ENCODE data around the gene DHODH. TPM values are rescaled to one million over a fixed set of nuclear protein-coding genes. Genes with fewer than 3 reads are reported as not detected.
"Not testable (repeated sequence)": the region's sequence is repeated elsewhere in the genome, so short reads cannot be mapped to it uniquely, and the experiment has no call there.

Gene DHODH
- total RNA-seq, 1 donor from 2014 or later, result 13.1 TPM

DNA sequence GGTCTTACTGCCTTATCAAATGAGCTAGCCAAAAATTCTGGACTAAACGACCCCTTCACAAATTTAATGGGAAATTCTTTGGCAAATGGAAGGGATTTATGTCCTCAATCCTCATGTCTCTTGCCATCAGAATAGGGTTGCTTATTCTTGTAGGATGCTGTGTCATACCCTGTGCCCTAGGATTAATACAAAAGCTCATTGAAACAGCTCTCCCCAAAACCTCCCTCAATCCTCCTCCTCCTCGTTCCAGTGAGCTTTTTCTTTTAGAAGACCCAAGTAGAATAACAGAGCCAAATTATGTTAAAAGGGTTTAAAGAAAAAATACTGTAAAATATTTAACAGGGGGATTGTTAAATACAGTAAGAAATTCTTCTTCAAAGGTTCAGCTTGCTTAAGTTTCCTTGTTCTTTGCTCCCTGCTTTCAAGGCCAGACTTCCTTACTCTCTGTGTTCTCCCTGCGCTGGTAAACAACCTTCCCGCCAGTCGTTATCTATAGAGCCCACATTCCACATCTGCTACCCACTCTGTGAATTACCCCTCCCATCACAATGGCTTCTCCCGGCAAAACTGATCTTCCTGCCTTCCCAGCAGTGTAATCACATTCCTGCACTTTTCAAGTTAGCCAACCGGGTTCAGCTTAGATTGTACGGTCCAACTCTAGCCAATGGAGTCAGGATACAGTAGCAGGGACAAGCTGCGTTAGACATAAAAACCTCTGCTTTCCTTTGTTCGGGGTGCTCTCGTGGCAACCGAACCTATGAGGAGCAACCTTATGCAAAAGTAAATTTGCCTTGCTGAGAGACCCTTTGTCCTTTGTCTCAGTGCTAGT is 64.2 kb downstream of the DHODH start:
- H3K27me3 Mint-ChIP-seq, result no peaks in the 10 kb centered on the region
- H3K4me3 Mint-ChIP-seq, result no peak overlapping the region
- TF ChIP-seq, protein P1, sequence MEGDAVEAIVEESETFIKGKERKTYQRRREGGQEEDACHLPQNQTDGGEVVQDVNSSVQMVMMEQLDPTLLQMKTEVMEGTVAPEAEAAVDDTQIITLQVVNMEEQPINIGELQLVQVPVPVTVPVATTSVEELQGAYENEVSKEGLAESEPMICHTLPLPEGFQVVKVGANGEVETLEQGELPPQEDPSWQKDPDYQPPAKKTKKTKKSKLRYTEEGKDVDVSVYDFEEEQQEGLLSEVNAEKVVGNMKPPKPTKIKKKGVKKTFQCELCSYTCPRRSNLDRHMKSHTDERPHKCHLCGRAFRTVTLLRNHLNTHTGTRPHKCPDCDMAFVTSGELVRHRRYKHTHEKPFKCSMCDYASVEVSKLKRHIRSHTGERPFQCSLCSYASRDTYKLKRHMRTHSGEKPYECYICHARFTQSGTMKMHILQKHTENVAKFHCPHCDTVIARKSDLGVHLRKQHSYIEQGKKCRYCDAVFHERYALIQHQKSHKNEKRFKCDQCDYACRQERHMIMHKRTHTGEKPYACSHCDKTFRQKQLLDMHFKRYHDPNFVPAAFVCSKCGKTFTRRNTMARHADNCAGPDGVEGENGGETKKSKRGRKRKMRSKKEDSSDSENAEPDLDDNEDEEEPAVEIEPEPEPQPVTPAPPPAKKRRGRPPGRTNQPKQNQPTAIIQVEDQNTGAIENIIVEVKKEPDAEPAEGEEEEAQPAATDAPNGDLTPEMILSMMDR (conservative IDR thresholded peaks at IDR 0.05), result no peak
- no peaks in the 10 kb centered on the region for H3K9me3 Mint-ChIP-seq
- peaks cover 4% of the 10 kb centered on the region for H3K4me1 Mint-ChIP-seq (ENCODE audit: unreplicated experiment)
- DNase-seq (ENCODE audit: extremely low spot score, unreplicated experiment), result no peak
- peak overlapping the region; percentile 16 for H3K27ac Mint-ChIP-seq
- H3K36me3 Mint-ChIP-seq, result no peaks in the 10 kb centered on the region

DNA sequence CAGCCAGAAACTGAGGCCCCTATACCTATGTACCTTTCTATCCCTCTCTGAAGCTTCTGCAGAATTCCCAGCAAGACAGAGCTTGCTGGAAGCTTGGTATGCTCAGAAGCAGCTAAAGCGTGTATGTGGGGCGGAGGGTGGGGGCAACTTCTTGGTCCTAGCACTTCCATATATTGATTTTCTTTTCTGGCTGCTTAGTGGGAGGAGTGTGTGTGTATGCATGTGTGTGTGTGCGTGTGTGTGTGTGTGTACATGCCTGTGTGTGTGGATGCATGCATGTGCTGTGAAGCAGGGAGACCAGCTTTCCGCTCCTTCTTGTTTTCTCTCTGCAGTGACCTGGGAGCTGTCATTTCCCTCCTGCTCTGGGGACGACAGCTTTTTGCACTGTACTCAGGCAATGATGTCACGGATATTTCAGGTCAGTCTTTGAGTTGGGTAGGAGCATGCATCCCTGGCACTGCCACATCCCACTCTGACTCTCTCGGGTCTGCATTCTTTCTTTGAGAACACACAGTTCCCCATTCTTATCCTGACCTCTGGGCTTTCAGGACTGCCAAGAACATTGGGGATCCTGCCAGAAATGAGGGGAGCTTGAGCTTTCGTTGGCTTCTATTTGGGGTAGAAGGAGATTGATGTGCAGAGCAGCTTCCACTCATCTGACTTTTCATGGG is 65.2 kb downstream of the DHODH start:
- no peak overlapping the region for H3K4me3 Mint-ChIP-seq
- TF ChIP-seq, protein P1 (conservative IDR thresholded peaks at IDR 0.05), result no peak
- peaks cover 4% of the 10 kb centered on the region for H3K4me1 Mint-ChIP-seq (ENCODE audit: unreplicated experiment)
- H3K27ac Mint-ChIP-seq, result no peak overlapping the region
- no peaks in the 10 kb centered on the region for H3K27me3 Mint-ChIP-seq
- no peaks in the 10 kb centered on the region for H3K9me3 Mint-ChIP-seq
- no peaks in the 10 kb centered on the region for H3K36me3 Mint-ChIP-seq
- DNase-seq (ENCODE audit: extremely low spot score, unreplicated experiment), result no peak

DNA sequence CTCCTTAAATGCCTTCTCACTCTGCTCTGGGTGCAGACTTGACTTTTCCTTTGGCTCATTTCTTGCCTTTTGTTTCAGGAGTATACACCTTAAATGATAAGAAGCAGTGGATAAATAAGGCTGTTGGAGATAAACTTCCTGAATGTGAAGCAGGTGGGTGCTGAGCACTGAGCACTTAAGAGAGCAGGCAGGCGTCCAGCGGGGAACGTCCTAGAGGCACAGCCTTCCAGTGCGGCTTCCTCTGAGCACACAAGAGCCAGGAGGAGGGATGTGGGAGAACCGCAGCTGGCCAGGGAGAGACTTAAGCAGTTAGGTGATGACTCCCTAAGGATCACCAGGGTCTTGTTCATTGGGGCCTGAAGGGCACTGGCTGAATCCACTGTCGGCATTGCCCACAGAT is 66.5 kb downstream of the DHODH start:
- not testable (repeated sequence) for H3K4me1 Mint-ChIP-seq (ENCODE audit: unreplicated experiment); DNase-seq (ENCODE audit: extremely low spot score, unreplicated experiment); H3K27ac Mint-ChIP-seq; H3K36me3 Mint-ChIP-seq; H3K27me3 Mint-ChIP-seq; H3K4me3 Mint-ChIP-seq; H3K9me3 Mint-ChIP-seq

Other genes with a start within 250 kb of the DHODH start
- 90.5 and 115 TPM in 2 replicates for gene AP1G1, start 199.9 kb upstream of the DHODH start, total RNA-seq (ENCODE audit: low replicate concordance)
- gene ATXN1L, start 162.8 kb upstream of the DHODH start, total RNA-seq (ENCODE audit: low replicate concordance), result 27.8 and 29.0 TPM in 2 replicates
- gene ZNF821, start 124.6 kb upstream of the DHODH start, total RNA-seq (ENCODE audit: low replicate concordance), result 12.8 and 18.5 TPM in 2 replicates
- gene IST1, start 113.2 kb upstream of the DHODH start, total RNA-seq (ENCODE audit: low replicate concordance), result 232 and 233 TPM in 2 replicates
- not detected in 2 replicates for gene PKD1L3, start 8.3 kb upstream of the DHODH start, total RNA-seq (ENCODE audit: low replicate concordance)
- gene HP, start 45.8 kb downstream of the DHODH start, total RNA-seq (ENCODE audit: low replicate concordance), result not detected in 2 replicates
- gene HPR, start 54.5 kb downstream of the DHODH start, total RNA-seq (ENCODE audit: low replicate concordance), result not detected in 2 replicates
- gene TXNL4B, start 84.9 kb downstream of the DHODH start, total RNA-seq (ENCODE audit: low replicate concordance), result 12.2 and 17.8 TPM in 2 replicates
- gene DHX38, start 85.1 kb downstream of the DHODH start, total RNA-seq (ENCODE audit: low replicate concordance), result 62.7 and 75.6 TPM in 2 replicates
- gene PMFBP1, start 163.4 kb downstream of the DHODH start, total RNA-seq (ENCODE audit: low replicate concordance), result 2.6 and 3.8 TPM in 2 replicates

Data from type B pancreatic cell (in vitro differentiated cells).